Measurements from ENCODE around the gene CNTNAP5. TPM values are rescaled to one million over a fixed set of nuclear protein-coding genes. Genes with fewer than 3 reads are reported as not detected.

The CNTNAP5 gene
- total and polyA plus RNA-seq, 2 of the 8 experiments (the other 6 are each of a cell fraction or from before 2014, with no cell fraction given), result 0.11 to 0.76 TPM

GRCh38 chr2:124482551-124482950 lies 457.5 kb downstream of the CNTNAP5 start:
- POLR2A ChIA-PET (ENCODE audit: partially characterized antibody), result no interaction called here
- Histone ChIP-seq H3K23me2 (ENCODE audit: low read depth, low read length) (no peaks in the 10 kb centered on the region), H3K18ac (ENCODE audit: extremely low read depth, low read length) (no peak overlapping the region), H4K20me1 (replicated peaks in 1 of 2; ENCODE audit: control insufficient read depth in 1 of 2, insufficient read depth in 2 of 2, low read length in 2 of 2) (no peaks in the 10 kb centered on the region), H2AK5ac (ENCODE audit: low read depth, low read length) (no peak overlapping the region), H2BK120ac (replicated peaks; ENCODE audit: low read depth, low read length) (no peak overlapping the region), H3K4me2 (ENCODE audit: insufficient read depth in 1 of 2, low read depth in 2 of 2, low read length in 2 of 2) (no peak overlapping the region), H3K4me1 (replicated peaks in 1 of 4; ENCODE audit: control insufficient read depth in 3 of 4, insufficient read depth in 4 of 4, low read length in 3 of 4) (peaks cover 0 to 2% (median 0%) of the 10 kb centered on the region in 4 experiments; a peak in 1 of 7 replicates), H3K9ac (replicated peaks in 1 of 4; ENCODE audit: extremely low read depth in 1 of 4, low read depth in 3 of 4, low read length in 3 of 4) (no peak overlapping the region), H3K14ac (ENCODE audit: insufficient read length) (no peak overlapping the region), H3K27ac (ENCODE audit: low read depth, low read length) (no peak overlapping the region), H3K27me3 (replicated peaks in 1 of 4; ENCODE audit: control insufficient read depth in 3 of 4, extremely low read depth in 1 of 4, insufficient read depth in 3 of 4, low read length in 3 of 4) (no peaks in the 10 kb centered on the region), H3K23ac (ENCODE audit: insufficient read length) (no peak overlapping the region), H2AFZ (ENCODE audit: low read length) (peak overlapping the region; percentile 50; the same call in 1 of the 2 replicates), H3K79me1 (ENCODE audit: low read depth, low read length) (no peaks in the 10 kb centered on the region), H3K79me2 (ENCODE audit: control insufficient read depth in 1 of 2, insufficient read depth in 2 of 2, low read length in 2 of 2) (no peaks in the 10 kb centered on the region), H3K4ac (replicated peaks; ENCODE audit: insufficient read length, low read depth, low read length) (no peak overlapping the region), H4K5ac (ENCODE audit: insufficient read length, low read depth, low read length) (no peak overlapping the region), H2BK5ac (ENCODE audit: low read depth, low read length) (no peak overlapping the region), H3K36me3 (ENCODE audit: control insufficient read depth in 2 of 4, insufficient read depth in 4 of 4, low read length in 3 of 4) (no peaks in the 10 kb centered on the region), H4K8ac (ENCODE audit: extremely low read depth, insufficient read depth, low read length) (no peak overlapping the region), H3K4me3 (ENCODE audit: extremely low read depth in 1 of 4, insufficient read depth in 2 of 4, low read depth in 3 of 4, low read length in 4 of 4) (no peak overlapping the region), H2BK15ac (ENCODE audit: low read length) (no peak overlapping the region), H3K9me3 (ENCODE audit: insufficient read depth in 2 of 2, low read depth in 1 of 2, low read length in 1 of 2) (peaks cover 0 to 3% of the 10 kb centered on the region in 2 experiments; a peak in 2 of 4 replicates), H2BK20ac (ENCODE audit: low read length) (peak overlapping the region; percentile 41; the same call in 1 of the 2 replicates), H4K91ac (replicated peaks; ENCODE audit: insufficient read length, low read length) (no peak overlapping the region), H3K56ac (replicated peaks; ENCODE audit: insufficient read length, low read depth, low read length) (no peak overlapping the region), H2BK12ac (ENCODE audit: low read depth, low read length) (no peak overlapping the region)
- CTCF ChIA-PET (ENCODE audit: partially characterized antibody), result interaction anchor here (0.6 kb wide), 1 partner anchor 148 kb away, joined by 3 read pairs; no protein-coding TSS in a partner anchor
- TF ChIP-seq TBP (IDR thresholded peaks at IDR 0.05; ENCODE audit: low read depth, low read length) (no peak), CBX5 (IDR thresholded peaks at IDR 0.05; ENCODE audit: low read depth, low read length) (no peak), RNF2 (IDR thresholded peaks at IDR 0.05; ENCODE audit: borderline replicate concordance, low read depth, low read length, missing control alignments, poor library complexity, severe bottlenecking) (no peak), EZH2 (IDR thresholded peaks at IDR 0.05; ENCODE audit: low read depth, low read length, severe bottlenecking) (no peak), POLR2A (IDR thresholded peaks at IDR 0.05; ENCODE audit: control extremely low read depth in 1 of 2, low read depth in 2 of 2, low read length in 2 of 2) (no peak)
- no peak for FAIRE-seq
- DNase-seq (ENCODE audit: low read depth in 1 of 2, low spot score in 2 of 2), result no peak
- WGBS, 2 experiments (ENCODE audit: extremely low coverage in 1 of 2, insufficient coverage in 1 of 2, insufficient read length in 1 of 2, insufficient replicate concordance in 2 of 2, low coverage in 1 of 2, low lambda C conversion rate in 2 of 2, missing lambda C conversion rate in 1 of 2), result 80% methylated on average over 6 of the region's 6 CpGs; no CpG with 5 or more reads in 1 of the 2 experiments

Measured in H1 (cell line).